ENCODE measurements around the gene PI16.
A peak's percentile ranks its signal among the peaks of the same experiment; 100 is the strongest.
"Not testable (repeated sequence)": the region's sequence is repeated elsewhere in the genome, so short reads cannot be mapped to it uniquely, and the experiment has no call there.

PI16 gene

DNA sequence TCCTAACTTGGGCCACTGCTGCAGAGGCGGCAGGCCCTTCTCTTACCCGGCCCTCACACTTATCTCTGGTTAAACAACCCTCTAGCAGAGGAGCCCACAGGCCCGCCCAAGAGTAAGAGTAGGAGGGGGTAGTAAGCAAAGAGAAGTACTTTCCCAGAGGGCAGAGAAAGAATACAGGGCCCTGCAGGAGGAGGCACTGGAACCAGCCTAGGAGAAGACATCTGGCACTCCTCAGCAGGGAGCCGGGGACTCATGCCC, 21.4 kb downstream of the PI16 start:
- DNase-seq (ENCODE audit: low spot score): no peak

DNA sequence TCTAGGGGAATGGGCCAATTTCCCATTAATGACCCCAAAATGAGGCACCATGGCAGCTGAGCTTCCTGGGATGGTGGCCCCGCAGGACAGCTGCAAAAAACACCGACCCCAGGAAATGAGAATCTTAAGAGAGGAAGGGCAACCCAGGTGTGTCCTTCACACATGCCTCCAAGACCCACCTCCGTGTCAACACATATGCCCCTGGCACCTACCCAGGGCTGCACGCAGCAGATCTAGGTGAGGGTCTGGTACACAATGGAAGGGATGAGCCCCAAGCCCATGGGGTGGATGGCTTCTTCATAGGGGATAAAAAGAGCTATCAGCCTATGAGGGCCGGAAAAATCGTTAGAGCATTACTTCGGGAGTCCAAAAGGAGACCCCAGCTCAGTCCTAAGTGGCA, 22.0 kb downstream of the PI16 start:
- no peak for DNase-seq (ENCODE audit: low spot score)

DNA sequence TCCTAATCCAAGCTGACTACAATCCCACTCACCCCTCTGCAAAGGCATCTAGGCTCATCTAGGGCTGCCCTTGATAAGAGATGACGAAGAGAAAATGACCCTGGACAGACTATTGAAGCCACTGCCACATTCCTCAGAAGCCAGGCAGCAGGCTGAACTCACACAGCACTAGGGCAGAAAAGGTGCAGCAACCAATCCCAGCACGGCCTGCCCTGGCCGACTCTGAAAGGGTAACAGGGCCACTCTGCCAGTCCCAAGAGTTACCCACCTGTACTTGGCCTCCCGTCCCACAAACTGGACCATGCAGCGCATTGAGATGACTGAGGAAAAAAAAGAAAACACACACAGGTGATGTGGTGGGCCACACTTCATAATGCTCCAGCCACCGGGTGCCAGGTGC, 22.4 kb downstream of the PI16 start:
- no peak for DNase-seq (ENCODE audit: low spot score)

DNA sequence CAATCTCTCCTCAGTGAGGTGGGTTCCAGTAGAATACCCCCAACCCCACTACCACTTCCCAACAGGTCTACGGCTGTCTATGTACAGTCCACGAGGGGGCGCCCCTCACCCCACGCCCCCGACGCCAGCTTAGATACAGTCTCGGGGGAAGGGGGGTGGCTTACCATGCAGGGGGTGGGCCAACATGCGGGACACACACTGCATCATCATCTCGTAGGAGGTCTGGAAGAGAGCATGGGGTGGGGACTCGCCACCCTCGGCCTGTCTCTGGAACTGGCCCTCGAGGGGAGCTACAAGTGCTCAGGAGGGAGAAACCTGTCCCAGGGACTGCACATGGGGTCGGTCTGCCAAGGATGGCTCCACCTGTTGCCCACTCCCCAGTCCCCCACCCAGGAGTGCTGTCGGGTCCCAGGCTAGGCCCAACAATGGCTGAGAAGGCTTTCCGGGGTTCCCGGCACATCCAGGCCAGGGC, 23.0 kb downstream of the PI16 start:
- DNase-seq (ENCODE audit: low spot score): no peak

DNA sequence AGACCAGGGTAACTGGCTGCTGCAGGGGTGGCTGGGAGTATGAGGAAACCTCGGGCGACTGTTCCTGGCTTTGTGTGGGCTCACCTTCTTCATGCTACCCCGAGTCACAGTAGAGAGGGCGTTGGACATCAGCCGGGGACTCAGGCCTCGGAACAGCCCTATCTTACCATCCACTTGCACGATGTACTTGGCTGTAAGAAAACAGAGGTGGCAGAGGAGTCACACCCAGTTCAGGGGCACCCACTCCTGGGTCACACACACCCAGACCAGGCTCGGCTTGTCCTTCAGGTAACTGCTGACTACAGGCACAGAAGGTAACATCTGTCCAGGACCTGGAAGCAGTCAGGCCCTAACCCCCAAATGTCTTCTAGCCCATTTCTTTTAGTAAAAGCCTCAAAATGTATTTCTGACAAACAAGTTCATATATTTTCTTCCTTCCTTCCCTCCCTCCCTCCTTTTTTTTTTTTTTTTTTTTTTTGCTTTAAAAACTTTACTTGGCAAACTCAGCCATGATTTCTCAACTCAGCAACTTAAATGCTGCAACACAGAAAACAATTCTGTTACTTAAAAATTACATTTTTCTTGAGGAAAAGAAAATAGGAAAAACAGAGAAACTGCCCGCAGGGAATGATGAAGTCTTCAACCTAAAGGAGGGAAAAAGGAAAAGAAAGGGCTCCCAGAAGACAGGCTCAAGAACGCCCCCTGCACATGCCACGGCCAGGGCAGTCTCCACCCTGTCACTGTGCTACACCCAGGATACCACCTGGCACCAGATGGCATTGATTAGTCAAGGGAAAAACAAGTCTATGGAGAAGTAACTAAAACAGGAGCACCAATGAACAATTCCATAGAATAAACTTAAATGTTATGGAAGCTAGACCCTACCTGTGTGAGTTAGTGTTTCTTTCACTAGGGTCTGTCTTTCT, 24.1 kb downstream of the PI16 start:
- no peak for DNase-seq (ENCODE audit: low spot score)

DNA sequence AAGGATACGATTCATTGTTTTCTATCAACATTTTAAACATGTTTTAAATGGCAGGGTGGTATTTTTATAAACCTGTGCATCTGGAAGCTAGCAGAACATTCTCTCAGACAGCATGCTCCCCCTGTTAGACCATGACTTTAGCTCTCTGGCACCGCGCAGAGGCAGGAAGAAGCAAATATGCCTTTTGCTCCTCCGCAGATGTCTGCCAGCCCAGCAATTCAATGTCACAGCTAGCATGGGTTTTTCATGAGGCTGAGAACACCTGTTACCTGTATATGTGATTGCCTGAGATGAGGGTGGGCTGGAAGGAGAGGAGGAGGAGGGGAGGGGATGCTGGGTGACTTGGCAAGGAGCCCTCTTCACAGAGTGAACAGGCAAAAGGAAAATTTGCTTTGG, 24.8 kb downstream of the PI16 start:
- DNase-seq (ENCODE audit: low spot score): no peak

DNA sequence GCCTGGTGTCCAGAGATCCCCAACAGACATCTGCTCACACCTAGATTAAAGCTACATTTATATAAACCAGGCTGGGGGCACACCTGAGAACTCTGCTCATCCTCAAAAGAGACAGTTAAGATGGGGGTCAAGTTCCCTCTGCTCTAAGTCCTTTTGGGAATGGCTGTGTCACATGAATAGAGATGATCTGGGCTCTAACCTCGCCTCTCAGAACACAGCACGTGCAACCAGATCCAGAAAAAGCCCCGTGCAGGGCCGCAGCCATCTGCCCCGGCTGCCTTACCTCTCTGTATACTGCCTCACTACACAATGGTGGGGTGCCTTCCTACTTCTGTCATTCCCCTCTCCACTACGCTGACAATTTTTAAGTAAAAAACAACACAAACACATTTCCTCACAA, 25.6 kb downstream of the PI16 start:
- DNase-seq (ENCODE audit: low spot score): no peak

DNA sequence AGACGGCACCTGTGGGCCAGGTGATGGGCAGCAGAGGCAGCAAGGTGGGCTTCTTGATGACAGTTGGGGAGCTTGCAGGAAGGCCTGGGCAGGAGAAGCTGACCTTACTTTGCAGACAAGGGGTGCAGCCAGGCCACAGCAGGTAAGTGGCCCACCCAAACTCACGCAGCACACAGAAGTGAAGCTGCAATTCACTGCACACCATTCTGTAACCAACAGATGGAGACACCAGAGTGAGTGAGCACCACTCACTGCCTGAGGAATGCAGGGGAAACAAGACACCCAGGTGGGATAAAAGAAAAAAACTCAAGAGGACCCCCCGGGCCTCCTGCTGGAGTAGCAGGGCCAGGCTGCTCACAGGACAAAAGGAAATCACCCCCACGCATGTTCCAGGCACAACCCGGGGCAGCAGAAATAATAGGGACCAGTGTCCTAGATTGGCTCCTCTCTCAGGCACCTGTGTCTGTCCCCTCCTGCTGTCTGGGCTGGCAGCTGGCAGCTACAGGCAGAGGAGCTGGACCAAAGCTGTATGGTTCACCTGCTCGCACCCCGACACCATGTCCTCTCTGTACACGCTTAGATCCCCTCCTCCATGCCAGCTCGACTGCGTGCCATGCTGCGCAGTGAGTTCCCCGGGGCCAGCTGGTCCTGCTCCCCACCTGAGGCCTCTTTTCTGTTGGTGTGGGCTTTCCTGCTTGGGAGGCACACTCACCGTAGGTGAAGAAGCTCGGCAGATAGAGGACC, 26.5 kb downstream of the PI16 start:
- no peak for DNase-seq (ENCODE audit: low spot score)

DNA sequence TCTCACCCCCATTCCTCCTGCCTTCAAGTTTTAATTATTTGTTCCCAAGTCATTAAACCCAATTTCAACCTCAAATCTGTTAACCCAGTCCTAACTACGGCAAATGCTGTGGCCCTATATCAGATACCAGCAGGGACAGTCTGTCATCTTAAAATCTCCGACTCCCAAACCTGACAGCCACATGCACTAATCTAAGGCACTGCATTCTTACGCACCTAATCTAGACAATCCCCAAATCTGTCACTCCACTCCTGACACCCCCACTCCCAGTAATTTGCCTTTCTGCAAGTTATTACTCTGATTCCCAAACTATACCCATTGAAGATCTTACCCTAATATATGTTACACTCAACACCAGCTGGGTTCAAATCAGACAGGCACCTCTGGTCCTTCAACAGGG, 29.0 kb downstream of the PI16 start:
- DNase-seq (ENCODE audit: low spot score): no peak

DNA sequence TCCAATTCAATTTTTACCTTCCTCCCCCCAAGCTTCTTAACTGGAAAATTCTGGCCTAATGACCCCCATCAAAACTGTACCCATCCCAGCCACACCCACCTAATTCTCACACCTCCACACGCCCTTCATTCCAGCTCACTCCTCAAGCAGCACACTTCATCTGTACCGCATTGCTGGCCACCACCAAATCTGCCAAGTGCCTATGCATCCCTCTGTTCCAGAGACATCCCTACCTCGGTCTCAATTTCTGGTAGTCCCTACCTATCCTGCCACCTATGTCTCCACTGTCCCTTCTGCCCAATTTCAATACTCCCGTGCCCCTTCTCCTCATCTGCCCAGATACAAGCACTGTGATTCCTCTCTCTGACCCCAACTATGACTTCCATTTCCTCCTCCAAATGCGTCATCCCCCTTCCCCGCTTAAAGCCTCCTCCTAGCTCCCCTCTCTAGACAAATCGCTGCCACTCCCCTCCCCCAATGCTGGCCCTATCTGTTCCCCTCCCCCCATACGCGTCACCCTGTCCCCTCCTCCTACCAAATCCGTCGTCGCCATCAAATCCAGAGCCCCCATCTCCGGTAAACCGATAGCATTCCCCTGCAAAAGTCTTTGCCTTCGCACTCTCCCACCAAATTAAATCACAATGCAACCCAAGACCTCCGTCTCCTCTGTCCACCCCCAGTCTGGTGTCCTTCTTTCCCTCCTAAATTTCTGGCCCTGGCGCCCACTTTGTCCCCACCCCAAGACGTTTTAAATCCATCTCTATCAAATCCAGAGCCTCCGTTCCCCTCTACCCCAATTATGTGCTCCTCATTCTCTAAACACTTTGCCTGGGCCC, 30.3 kb downstream of the PI16 start:
- no peak for DNase-seq (ENCODE audit: low spot score)

DNA sequence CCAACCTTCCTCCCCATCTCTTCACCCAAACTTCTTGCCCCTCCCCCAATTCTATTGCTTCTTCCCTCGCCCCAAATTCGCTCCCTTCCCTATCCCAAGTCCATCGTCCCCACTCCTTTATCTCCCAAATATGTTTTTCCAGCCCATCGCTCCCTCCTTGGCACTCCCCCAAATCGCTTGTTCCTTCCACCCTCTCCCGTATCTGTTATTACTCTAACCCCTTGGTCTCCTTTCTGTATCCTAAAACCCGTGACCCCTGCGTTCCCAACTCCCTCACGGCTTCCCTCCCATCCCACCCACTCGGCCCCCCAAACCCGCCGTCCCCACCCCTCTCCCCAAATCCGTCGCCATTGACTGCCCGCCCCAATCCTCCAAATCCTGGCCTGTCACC, 30.9 kb downstream of the PI16 start:
- DNase-seq (ENCODE audit: low spot score): no peak

DNA sequence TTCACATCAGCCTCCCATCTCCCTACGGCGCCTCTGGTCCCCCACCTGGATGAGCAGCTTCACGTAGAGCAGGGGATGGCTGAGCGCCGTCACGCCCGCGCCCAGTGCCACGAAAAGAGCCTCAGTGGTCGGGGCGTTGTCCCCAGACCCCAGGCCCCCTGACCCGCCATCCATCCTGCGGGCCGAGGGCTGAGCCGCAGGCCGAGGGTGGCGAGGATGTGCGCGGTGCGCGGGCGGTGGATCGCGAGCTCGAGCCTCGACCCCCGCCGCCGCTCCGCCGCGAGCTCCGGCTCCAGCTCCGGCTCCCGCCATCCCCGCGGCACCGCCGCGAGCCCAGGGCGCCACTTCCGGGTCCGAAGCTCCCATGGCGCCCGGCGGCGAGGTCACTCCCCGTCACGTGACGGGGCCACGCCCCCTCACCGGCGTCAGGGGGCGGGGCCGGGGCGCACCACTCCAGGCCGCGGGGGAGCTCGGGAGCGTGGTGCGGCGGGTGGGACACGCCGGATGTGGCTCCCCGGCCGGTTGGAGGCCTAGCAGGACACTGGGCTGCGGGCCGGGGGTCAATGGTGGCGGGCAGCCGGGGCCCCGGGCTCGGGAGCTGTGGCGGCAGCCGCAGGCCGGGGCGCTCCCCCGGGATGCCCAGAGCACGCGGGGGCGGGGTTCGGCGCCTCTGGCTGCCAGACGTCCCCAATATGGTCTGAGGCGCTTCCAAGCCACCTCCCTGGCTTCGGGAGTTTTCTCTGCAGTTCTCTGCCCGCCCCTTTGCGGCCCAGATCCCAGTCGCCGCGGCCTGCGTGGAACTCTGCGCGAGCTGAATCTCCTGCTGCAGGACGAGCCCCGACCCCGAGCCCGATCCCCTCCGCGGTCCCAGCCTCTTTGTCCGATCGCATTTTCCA, 31.5 kb downstream of the PI16 start, which contains the start of gene MTCH1:
MTCH1 (minus strand) TSS at position 389 of the 896 bp plus-strand sequence; CDS start at position 366, 23 bp downstream.
- peak; percentile 80 for DNase-seq (ENCODE audit: low spot score)

DNA sequence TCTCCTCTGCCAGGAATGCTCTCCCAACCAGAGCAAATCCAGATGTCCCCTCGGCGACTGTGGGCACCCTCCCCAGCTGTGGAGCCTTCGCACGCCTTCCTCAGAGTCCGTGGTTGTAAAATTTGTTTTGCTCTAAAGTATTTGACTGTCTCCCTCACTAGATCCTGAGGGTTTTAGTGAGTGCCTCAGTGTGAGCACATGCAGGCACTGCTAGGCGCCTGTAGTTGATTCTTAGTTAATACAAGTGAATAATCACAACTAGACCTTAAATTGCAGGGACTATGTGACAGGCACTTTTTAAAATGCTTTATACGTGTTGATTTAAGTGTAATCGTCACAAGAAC, 32.1 kb downstream of the PI16 start:
- no peak for DNase-seq (ENCODE audit: low spot score)

DNA sequence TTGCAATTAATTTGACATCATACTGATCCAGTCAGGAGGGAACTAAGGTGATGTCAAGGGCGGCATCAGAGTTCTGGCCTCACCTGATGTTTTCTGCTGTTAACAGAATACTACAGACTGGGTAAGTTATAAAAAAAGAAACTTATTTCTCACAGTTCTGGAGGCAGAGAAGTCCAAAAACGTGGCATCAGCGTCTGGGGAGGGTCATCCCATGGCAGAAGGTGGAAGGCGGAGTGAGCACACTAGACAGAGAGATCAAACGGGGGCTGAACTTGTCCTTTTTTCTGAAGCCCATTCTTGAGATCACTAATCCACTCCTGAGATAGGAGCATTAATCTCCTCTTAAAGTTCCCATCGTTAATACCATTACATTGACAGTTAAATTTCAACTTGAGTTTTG, 34.7 kb downstream of the PI16 start:
- DNase-seq (ENCODE audit: low spot score): no peak

DNA sequence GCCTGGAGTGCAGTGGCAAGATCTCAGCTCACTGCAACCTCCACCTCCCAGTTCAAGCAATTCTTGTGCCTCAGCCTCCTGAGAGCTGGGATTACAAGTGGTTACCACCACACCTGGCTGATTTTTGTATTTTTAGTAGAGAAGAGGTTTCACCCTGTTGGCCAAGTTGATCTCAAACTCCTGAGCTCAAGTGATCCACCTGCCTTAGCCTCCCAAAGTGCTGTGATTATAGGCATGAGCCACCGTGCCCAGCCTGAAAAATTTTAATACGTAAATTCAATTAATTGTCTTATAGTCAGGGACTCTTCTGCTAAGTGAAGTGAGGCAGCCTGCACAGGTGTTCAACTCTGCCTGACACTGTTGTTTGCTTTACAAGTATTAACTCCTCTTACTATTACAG, 35.9 kb downstream of the PI16 start:
- not testable (repeated sequence) for DNase-seq (ENCODE audit: low spot score)

DNA sequence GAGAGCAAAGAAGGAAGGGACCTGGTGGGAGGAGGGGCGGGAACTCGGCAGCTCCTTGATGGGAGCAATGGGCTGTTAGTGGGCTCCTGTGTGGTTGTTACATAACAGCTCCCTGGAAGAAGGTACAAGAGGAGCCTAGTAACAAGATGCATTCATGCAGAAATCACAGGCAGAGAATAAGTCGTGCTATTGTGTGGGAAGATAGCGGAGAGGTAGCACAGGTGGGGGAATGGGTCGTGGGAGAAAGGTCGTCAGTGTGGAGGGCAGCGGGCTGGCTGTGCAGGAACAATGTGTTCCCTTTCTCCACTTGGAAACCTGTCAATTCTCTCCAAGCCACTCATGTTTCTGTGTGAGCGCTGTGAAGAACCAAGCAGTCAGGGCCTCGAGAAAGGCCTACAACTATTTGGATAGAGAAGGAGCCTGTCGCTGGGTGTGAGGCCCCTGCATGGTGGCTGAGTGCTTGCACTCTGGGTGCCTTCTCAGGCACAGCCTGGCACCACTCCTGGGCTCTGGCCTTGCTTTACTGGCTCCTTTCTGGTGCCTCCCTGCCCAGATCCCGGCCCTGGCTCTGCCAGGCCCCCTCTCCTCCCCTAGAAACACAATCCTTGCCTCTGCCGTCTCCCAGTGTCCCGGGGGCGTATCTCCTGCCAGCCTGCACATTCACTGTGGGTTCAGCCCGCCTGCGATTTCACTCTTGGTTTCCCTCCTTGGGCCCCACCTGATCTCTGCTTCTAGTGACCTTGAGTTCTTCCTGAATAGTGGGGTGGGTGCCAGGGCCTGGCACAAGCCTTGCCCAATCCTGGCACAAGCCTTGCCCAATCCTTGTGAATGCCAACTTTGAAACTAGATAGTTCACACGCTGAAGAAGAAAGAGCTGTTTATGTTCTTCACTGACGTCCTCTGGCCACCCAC, 43.5 kb downstream of the PI16 start:
- no peak for DNase-seq (ENCODE audit: low spot score)

DNA sequence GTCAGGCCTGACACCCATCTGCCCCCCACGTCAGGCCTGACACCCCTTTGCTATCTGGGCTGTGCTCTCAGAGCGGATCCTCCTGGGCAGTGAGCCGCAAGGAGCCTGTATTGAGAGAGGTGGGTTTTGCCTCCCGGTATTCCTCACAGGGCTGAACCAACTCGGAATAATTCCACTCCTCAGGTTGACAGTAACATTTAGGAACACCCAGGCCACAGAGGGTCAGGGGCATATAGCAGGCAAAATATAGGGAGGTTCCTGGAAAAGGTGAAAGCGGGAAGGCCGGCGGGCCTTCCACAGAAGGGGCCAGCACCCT, 44.1 kb downstream of the PI16 start:
- no peak for DNase-seq (ENCODE audit: low spot score)

DNA sequence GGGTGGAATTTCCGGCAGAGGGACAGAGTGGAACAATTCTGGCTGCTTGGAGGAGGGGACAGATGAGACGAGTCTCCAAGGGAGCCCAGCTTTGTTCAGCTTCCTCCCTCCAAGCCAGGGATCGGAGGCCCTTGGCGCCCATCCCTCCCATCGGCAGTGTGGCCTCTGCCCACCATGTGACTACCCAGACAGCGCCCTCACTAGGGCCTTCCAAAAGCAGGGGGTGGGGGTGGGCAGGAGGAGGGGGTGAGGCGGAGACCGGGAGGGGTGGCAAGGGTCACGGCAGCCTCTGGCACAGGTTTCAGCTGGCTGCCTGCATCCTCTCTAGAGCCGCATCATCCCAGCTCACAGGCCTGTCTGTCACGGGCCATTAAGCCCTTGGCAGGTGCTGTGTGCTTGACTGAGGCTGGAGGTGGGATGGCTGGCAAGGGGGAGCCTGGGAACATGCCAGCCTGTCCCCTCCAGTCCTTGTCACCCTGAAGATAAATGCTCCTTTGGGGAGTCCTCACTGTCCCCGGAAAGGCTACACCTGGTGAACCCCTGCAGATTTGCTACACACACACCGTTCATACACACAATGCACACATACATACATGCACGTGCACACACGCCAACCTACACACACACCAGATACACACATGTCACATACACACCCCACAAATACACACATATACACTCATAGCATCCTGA, 44.7 kb downstream of the PI16 start:
- no peak for DNase-seq (ENCODE audit: low spot score)

DNA sequence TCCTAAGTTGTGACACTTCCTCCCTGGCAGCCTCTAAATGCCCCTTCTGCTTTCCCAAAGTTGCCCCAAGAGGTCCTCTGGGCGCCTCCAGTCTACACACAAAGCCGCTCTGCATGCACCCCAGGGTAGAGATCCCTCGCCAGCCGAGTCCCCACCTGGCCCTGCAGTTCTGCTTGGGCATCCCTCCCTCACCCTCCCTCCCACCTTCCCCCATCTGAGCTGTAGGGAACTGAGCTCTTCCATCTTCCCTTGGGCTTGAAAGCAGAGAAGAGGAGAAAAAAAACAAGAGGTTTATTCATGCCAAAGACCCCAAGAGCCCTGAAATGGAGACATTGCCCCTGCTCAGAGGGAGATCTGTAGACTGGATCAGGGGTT, 45.2 kb downstream of the PI16 start:
- no peak for DNase-seq (ENCODE audit: low spot score)
